ENCODE results near the gene LIN7C.
A peak's percentile ranks its signal among the peaks of the same experiment; 100 is the strongest.

LIN7C gene

GRCh38 chr11:27473017-27473406 is 33.6 kb downstream of the LIN7C start:
- DNase-seq, result no peak
- no peak overlapping the region for H3K4me3 ChIP-seq (ENCODE audit: low read length)
- H4K20me1 ChIP-seq (ENCODE audit: insufficient read depth, low read length), result no peaks in the 10 kb centered on the region
- no peak overlapping the region; the same call in 1 of the 2 replicates for H3K4me2 ChIP-seq (ENCODE audit: low read depth, low read length)
- H3K4me1 ChIP-seq (ENCODE audit: low read length), result no peaks in the 10 kb centered on the region
- no peaks in the 10 kb centered on the region for H3F3A ChIP-seq (ENCODE audit: insufficient read depth, low read length)
- H3K9me2 ChIP-seq (replicated peaks; ENCODE audit: insufficient read depth, low read length), result no peaks in the 10 kb centered on the region
- no peaks in the 10 kb centered on the region for H3K27me3 ChIP-seq (replicated peaks; ENCODE audit: insufficient read depth, low read length)
- TF ChIP-seq EZH2 (optimal IDR thresholded peaks at IDR 0.05; ENCODE audit: low read depth, low read length) (no peak), EZH2phosphoT487 (IDR thresholded peaks at IDR 0.05; ENCODE audit: low read length) (no peak)
- TF ChIP-seq, protein P1, sequence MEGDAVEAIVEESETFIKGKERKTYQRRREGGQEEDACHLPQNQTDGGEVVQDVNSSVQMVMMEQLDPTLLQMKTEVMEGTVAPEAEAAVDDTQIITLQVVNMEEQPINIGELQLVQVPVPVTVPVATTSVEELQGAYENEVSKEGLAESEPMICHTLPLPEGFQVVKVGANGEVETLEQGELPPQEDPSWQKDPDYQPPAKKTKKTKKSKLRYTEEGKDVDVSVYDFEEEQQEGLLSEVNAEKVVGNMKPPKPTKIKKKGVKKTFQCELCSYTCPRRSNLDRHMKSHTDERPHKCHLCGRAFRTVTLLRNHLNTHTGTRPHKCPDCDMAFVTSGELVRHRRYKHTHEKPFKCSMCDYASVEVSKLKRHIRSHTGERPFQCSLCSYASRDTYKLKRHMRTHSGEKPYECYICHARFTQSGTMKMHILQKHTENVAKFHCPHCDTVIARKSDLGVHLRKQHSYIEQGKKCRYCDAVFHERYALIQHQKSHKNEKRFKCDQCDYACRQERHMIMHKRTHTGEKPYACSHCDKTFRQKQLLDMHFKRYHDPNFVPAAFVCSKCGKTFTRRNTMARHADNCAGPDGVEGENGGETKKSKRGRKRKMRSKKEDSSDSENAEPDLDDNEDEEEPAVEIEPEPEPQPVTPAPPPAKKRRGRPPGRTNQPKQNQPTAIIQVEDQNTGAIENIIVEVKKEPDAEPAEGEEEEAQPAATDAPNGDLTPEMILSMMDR (IDR thresholded peaks at IDR 0.05; ENCODE audit: low read length), result no peak
- no peak overlapping the region for H2AFZ ChIP-seq (ENCODE audit: low read length)
- no peaks in the 10 kb centered on the region for H3K79me2 ChIP-seq (ENCODE audit: low read length)
- H3K9ac ChIP-seq (ENCODE audit: low read length), result no peak overlapping the region
- no peaks in the 10 kb centered on the region for H3K36me3 ChIP-seq (replicated peaks; ENCODE audit: insufficient read depth, low read length)
- H3K27ac ChIP-seq (ENCODE audit: low read length), result no peak overlapping the region
- H3K9me3 ChIP-seq (replicated peaks; ENCODE audit: insufficient read depth, low read length), result no peaks in the 10 kb centered on the region

DNA sequence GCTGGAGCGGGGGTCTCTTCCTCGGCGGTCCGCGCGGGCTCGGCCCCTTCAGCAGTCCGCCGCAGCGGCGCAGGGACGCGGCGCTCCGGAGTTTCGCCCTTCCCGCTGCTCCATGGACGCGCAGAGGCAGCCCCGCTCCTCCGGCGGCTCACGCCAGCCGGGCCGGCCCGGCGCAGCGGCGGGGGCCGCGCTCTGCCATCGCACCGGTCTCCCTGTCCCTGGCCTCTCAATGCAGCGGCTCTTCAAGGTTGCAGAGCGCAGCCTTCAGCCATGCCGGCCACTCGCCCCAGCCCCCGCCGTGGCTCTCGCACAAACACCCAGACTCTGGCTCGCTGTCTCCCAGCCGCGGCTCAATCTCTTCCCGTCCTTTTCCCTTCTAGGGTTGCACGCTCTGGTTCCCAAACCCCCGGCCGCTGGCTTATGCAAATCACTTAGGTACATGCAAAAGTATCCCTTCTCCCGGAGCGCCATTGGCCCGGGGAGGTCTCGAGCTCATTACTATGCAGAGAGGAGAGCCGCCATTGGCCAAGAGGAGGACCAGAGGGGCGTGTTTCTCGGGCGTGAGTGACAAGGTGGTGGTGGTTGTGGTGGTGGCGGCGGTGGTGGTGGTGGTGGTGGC is 34.1 kb downstream of the LIN7C start, which contains the start of gene LGR4:
Gene LGR4 (minus strand): TSS at position 393 of the 619 bp plus-strand sequence. CDS start 488 bp downstream, outside the sequence.
- Histone ChIP-seq H3K4me1 (ENCODE audit: low read length) (no peaks in the 10 kb centered on the region), H3K9me2 (replicated peaks; ENCODE audit: insufficient read depth, low read length) (no peaks in the 10 kb centered on the region), H4K20me1 (ENCODE audit: insufficient read depth, low read length) (no peaks in the 10 kb centered on the region), H3F3A (ENCODE audit: insufficient read depth, low read length) (no peaks in the 10 kb centered on the region), H3K4me2 (ENCODE audit: low read depth, low read length) (peak within 1 kb of the TSS; percentile 87), H3K79me2 (ENCODE audit: low read length) (no peaks in the 10 kb centered on the region), H3K27me3 (replicated peaks; ENCODE audit: insufficient read depth, low read length) (no peaks in the 10 kb centered on the region), H3K36me3 (replicated peaks; ENCODE audit: insufficient read depth, low read length) (no peaks in the 10 kb centered on the region), H3K9ac (ENCODE audit: low read length) (peak within 1 kb of the TSS; percentile 23; the same call in 1 of the 2 replicates), H2AFZ (ENCODE audit: low read length) (peak within 1 kb of the TSS; percentile 63), H3K4me3 (ENCODE audit: low read length) (peak within 1 kb of the TSS; percentile 64), H3K27ac (ENCODE audit: low read length) (no peak within 1 kb of the TSS), H3K9me3 (replicated peaks; ENCODE audit: insufficient read depth, low read length) (no peaks in the 10 kb centered on the region)
- TF ChIP-seq EZH2phosphoT487 (IDR thresholded peaks at IDR 0.05; ENCODE audit: low read length) (no peak), EZH2 (optimal IDR thresholded peaks at IDR 0.05; ENCODE audit: low read depth, low read length) (no peak)
- TF ChIP-seq, protein P1 (IDR thresholded peaks at IDR 0.05; ENCODE audit: low read length), result no peak
- peak; percentile 82 for DNase-seq

GRCh38 chr11:27471589-27472397 is 34.8 kb downstream of the LIN7C start:
- Histone ChIP-seq H3K4me1 (ENCODE audit: low read length) (no peaks in the 10 kb centered on the region), H4K20me1 (ENCODE audit: insufficient read depth, low read length) (no peaks in the 10 kb centered on the region), H3K9me2 (replicated peaks; ENCODE audit: insufficient read depth, low read length) (no peaks in the 10 kb centered on the region), H3K36me3 (replicated peaks; ENCODE audit: insufficient read depth, low read length) (no peaks in the 10 kb centered on the region), H3K27me3 (replicated peaks; ENCODE audit: insufficient read depth, low read length) (no peaks in the 10 kb centered on the region), H3K9me3 (replicated peaks; ENCODE audit: insufficient read depth, low read length) (no peaks in the 10 kb centered on the region), H3K9ac (ENCODE audit: low read length) (peak overlapping the region; percentile 23; the same call in 1 of the 2 replicates), H3F3A (ENCODE audit: insufficient read depth, low read length) (no peaks in the 10 kb centered on the region), H3K27ac (ENCODE audit: low read length) (no peak overlapping the region), H3K4me2 (ENCODE audit: low read depth, low read length) (peak overlapping the region; percentile 87), H2AFZ (ENCODE audit: low read length) (peak overlapping the region; percentile 63), H3K4me3 (ENCODE audit: low read length) (peak overlapping the region; percentile 64), H3K79me2 (ENCODE audit: low read length) (no peaks in the 10 kb centered on the region)
- TF ChIP-seq EZH2 (optimal IDR thresholded peaks at IDR 0.05; ENCODE audit: low read depth, low read length), result no peak
- TF ChIP-seq, protein P1 (IDR thresholded peaks at IDR 0.05; ENCODE audit: low read length), result no peak
- no peak for TF ChIP-seq EZH2phosphoT487 (IDR thresholded peaks at IDR 0.05; ENCODE audit: low read length)
- peak; percentile 24 for DNase-seq
